CD8-positive, alpha-beta memory T cell (primary cell): ENCODE results near the gene SLC43A2. TPM values are rescaled to one million over a fixed set of nuclear protein-coding genes. Genes with fewer than 3 reads are reported as not detected.

Experiments
- CTCF ChIA-PET: fragments of 350-600 bp; sonication (Branson Sonifier 250); formaldehyde crosslinking; loops from one replicate; lab custom pipeline; 2021; ENCODE audit warnings: antibody characterized with exemption; lab: Charles Lee
- POLR2A ChIA-PET: fragments of 350-600 bp; sonication (Branson Sonifier 250); formaldehyde crosslinking; loops from one replicate; lab custom pipeline; 2021; ENCODE audit warnings: antibody characterized with exemption; lab: Charles Lee
- DNase-seq, 5 donors: peaks; one replicate each; pipeline versions ENCODE4 v3.0.0 to v3.0.0-alpha.2; 2020 to 2022; ENCODE audit warnings: mixed read lengths in 1 of 5
- H3K27ac ChIP-seq: one replicate; pipeline ENCODE4 v1.7.0; 2013; ENCODE audit warnings: low read depth, mild to moderate bottlenecking, low read length, moderate library complexity
- H3K27me3 ChIP-seq: 2 replicates; pipeline ENCODE4 v1.7.0; 2013; ENCODE audit warnings: low read length, mild to moderate bottlenecking; ENCODE audit not compliant: insufficient read depth, poor library complexity, severe bottlenecking
- H3K36me3 ChIP-seq: 2 replicates; pipeline ENCODE4 v1.7.0; 2013; ENCODE audit warnings: mild to moderate bottlenecking, low read length, moderate library complexity; ENCODE audit not compliant: insufficient read depth
- H3K4me1 ChIP-seq: 2 replicates; pipeline ENCODE4 v1.7.0; 2013; ENCODE audit warnings: mild to moderate bottlenecking, low read length, moderate library complexity; ENCODE audit not compliant: insufficient read depth
- H3K4me3 ChIP-seq: 2 replicates; pipeline ENCODE4 v1.7.0; 2013; ENCODE audit warnings: mild to moderate bottlenecking, low read length
- H3K9me3 ChIP-seq: 2 replicates; pipeline ENCODE4 v1.7.0; 2013; ENCODE audit warnings: mild to moderate bottlenecking, low read length
- H3K27ac Mint-ChIP-seq, 8 donors: one replicate each; pipeline ENCODE4 v1.8.0; 2020 to 2021; ENCODE audit warnings: mixed read lengths in 8 of 8, mild to moderate bottlenecking in 6 of 8, inconsistent platforms in 3 of 8, moderate library complexity in 3 of 8
- H3K27me3 Mint-ChIP-seq, 2 donors: one replicate each; pipeline ENCODE4 v1.8.0; 2020 to 2021; ENCODE audit warnings: mixed read lengths in 2 of 2, mild to moderate bottlenecking in 1 of 2, moderate library complexity in 1 of 2
- H3K36me3 Mint-ChIP-seq, 3 donors: one replicate each; pipeline ENCODE4 v1.8.0; 2020 to 2021; ENCODE audit warnings: mixed read lengths in 3 of 3, inconsistent platforms in 1 of 3, mild to moderate bottlenecking in 1 of 3
- H3K4me1 Mint-ChIP-seq, 3 donors: one replicate each; pipeline ENCODE4 v1.8.0; 2020 to 2021; ENCODE audit warnings: mixed read lengths in 3 of 3, inconsistent platforms in 1 of 3, mild to moderate bottlenecking in 1 of 3
- H3K4me3 Mint-ChIP-seq, 7 donors: one replicate each; pipeline ENCODE4 v1.8.0; 2020 to 2021; ENCODE audit warnings: mixed read lengths in 7 of 7, mild to moderate bottlenecking in 6 of 7, moderate library complexity in 4 of 7, inconsistent platforms in 2 of 7
- H3K9me3 Mint-ChIP-seq, 5 donors: one replicate each; pipeline ENCODE4 v1.8.0; 2020 to 2022; ENCODE audit warnings: mixed read lengths in 5 of 5, mild to moderate bottlenecking in 3 of 5, moderate library complexity in 2 of 5, inconsistent platforms in 1 of 5
- polyA plus RNA-seq: library from polyadenylated mRNA; unstranded; fragments of 300-500 nt; fragmentation: Illumina TruSeq; gene quantifications from one replicate; pipeline ENCODE4 v1.2.3, GENCODE V29; 2021
- total RNA-seq, 2 experiments: library from RNA; stranded (reverse); gene quantifications; one replicate each; pipeline ENCODE4 v1.2.3, GENCODE V29; 2021

SLC43A2 gene
- total and polyA plus RNA-seq, 3 experiments from 2014 or later, result 1.6 to 10.2 (median 9.0) TPM

- H3K4me1 Mint-ChIP-seq, result peaks cover 0 to 5% (median 0%) of the 10 kb centered on the region in 3 donors
- CTCF ChIA-PET, result interaction anchor here (1.2 kb wide), 1 partner anchor 58 kb away, joined by 3 read pairs; no protein-coding TSS in a partner anchor
- no peaks in the 10 kb centered on the region for H3K9me3 ChIP-seq
Observed at GRCh38 chr17:1590747-1591473, 37.7 kb downstream of the SLC43A2 start.

GRCh38 chr17:1590029-1590746 lies 38.4 kb downstream of the SLC43A2 start:
- peaks cover 0 to 5% (median 0%) of the 10 kb centered on the region in 3 donors for H3K4me1 Mint-ChIP-seq
- Histone ChIP-seq H3K4me3 (no peak overlapping the region), H3K36me3 (no peaks in the 10 kb centered on the region), H3K27me3 (no peaks in the 10 kb centered on the region), H3K4me1 (no peaks in the 10 kb centered on the region), H3K27ac (no peak overlapping the region), H3K9me3 (no peaks in the 10 kb centered on the region)
- H3K4me3 Mint-ChIP-seq, result no peak overlapping the region
- no peak overlapping the region for H3K27ac Mint-ChIP-seq
- no peaks in the 10 kb centered on the region for H3K36me3 Mint-ChIP-seq
- CTCF ChIA-PET, result interaction anchor here (1.2 kb wide), 1 partner anchor 59 kb away, joined by 3 read pairs; no protein-coding TSS in a partner anchor
- DNase-seq, result no peak
- no peaks in the 10 kb centered on the region for H3K9me3 Mint-ChIP-seq
- POLR2A ChIA-PET, result no interaction called here
- no peaks in the 10 kb centered on the region for H3K27me3 Mint-ChIP-seq

More at GRCh38 chr17:1590747-1591473, 37.7 kb downstream of the SLC43A2 start:
- Histone ChIP-seq H3K36me3 (no peaks in the 10 kb centered on the region), H3K27ac (no peak overlapping the region), H3K4me3 (no peak overlapping the region), H3K27me3 (no peaks in the 10 kb centered on the region), H3K4me1 (no peaks in the 10 kb centered on the region)
- no peak for DNase-seq
- POLR2A ChIA-PET, result no interaction called here
- no peaks in the 10 kb centered on the region for H3K27me3 Mint-ChIP-seq
- no peaks in the 10 kb centered on the region for H3K9me3 Mint-ChIP-seq
- H3K27ac Mint-ChIP-seq, result no peak overlapping the region
- no peaks in the 10 kb centered on the region for H3K36me3 Mint-ChIP-seq
- no peak overlapping the region for H3K4me3 Mint-ChIP-seq

- Histone ChIP-seq H3K4me1 (no peaks in the 10 kb centered on the region), H3K27me3 (no peaks in the 10 kb centered on the region), H3K4me3 (no peak overlapping the region), H3K27ac (no peak overlapping the region), H3K9me3 (no peaks in the 10 kb centered on the region), H3K36me3 (no peaks in the 10 kb centered on the region)
- ChIA-PET CTCF (no interaction called here), POLR2A (no interaction called here)
- DNase-seq, result no peak
- H3K4me3 Mint-ChIP-seq, result no peak overlapping the region
- H3K9me3 Mint-ChIP-seq, result no peaks in the 10 kb centered on the region
- H3K4me1 Mint-ChIP-seq, result peaks cover 0 to 5% (median 0%) of the 10 kb centered on the region in 3 donors
- H3K27me3 Mint-ChIP-seq, result no peaks in the 10 kb centered on the region
- no peaks in the 10 kb centered on the region for H3K36me3 Mint-ChIP-seq
- no peak overlapping the region for H3K27ac Mint-ChIP-seq
Observed at GRCh38 chr17:1588821-1589585, 39.6 kb downstream of the SLC43A2 start.

- H3K27ac ChIP-seq, result no peak overlapping the region
- Mint-ChIP-seq H3K27ac (no peak overlapping the region), H3K27me3 (no peaks in the 10 kb centered on the region), H3K9me3 (no peaks in the 10 kb centered on the region), H3K4me1 (no peaks in the 10 kb centered on the region), H3K36me3 (no peaks in the 10 kb centered on the region), H3K4me3 (no peak overlapping the region)
- no peak for DNase-seq
- H3K4me3 ChIP-seq, result no peak overlapping the region
- H3K36me3 ChIP-seq, result no peaks in the 10 kb centered on the region
- no peaks in the 10 kb centered on the region for H3K4me1 ChIP-seq
- CTCF ChIA-PET, result no interaction called here
- no peaks in the 10 kb centered on the region for H3K9me3 ChIP-seq
- POLR2A ChIA-PET, result no interaction called here
- no peaks in the 10 kb centered on the region for H3K27me3 ChIP-seq
Observed at GRCh38 chr17:1584167-1584566, 44.5 kb downstream of the SLC43A2 start.

GRCh38 chr17:1583556-1583955 lies 45.1 kb downstream of the SLC43A2 start:
- H3K36me3 ChIP-seq, result no peaks in the 10 kb centered on the region
- Mint-ChIP-seq H3K27ac (no peak overlapping the region), H3K9me3 (no peaks in the 10 kb centered on the region), H3K4me1 (no peaks in the 10 kb centered on the region), H3K36me3 (no peaks in the 10 kb centered on the region), H3K27me3 (no peaks in the 10 kb centered on the region), H3K4me3 (no peak overlapping the region)
- H3K4me3 ChIP-seq, result no peak overlapping the region
- ChIA-PET CTCF (no interaction called here), POLR2A (no interaction called here)
- no peaks in the 10 kb centered on the region for H3K4me1 ChIP-seq
- no peaks in the 10 kb centered on the region for H3K27me3 ChIP-seq
- no peak for DNase-seq
- H3K9me3 ChIP-seq, result no peaks in the 10 kb centered on the region
- no peak overlapping the region for H3K27ac ChIP-seq

DNA sequence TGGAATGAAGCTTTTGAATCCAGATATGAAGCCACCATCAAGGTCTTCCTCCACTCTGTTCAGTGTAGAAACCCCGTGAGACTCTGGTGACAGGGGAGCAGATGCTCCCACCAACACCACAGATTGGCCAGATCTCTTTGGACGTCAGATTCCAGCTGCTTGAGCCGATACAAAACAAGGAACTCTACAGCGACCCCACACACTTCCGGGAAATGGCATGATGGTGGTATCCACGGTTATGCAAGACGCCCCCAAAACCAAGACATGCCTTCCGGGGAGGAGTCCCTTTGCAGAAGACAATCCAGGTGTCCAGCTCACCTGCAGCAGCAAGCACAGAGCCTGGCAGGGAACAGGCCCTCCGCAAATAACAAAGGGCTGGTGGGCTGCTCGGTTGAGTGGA lies 46.3 kb downstream of the SLC43A2 start:
- Mint-ChIP-seq H3K27me3 (no peaks in the 10 kb centered on the region), H3K4me1 (no peaks in the 10 kb centered on the region), H3K36me3 (no peaks in the 10 kb centered on the region), H3K9me3 (no peaks in the 10 kb centered on the region), H3K4me3 (no peak overlapping the region), H3K27ac (no peak overlapping the region)
- H3K27me3 ChIP-seq, result no peaks in the 10 kb centered on the region
- no peak overlapping the region for H3K27ac ChIP-seq
- no peaks in the 10 kb centered on the region for H3K9me3 ChIP-seq
- ChIA-PET CTCF (no interaction called here), POLR2A (no interaction called here)
- no peak for DNase-seq
- no peaks in the 10 kb centered on the region for H3K4me1 ChIP-seq
- no peak overlapping the region for H3K4me3 ChIP-seq
- no peaks in the 10 kb centered on the region for H3K36me3 ChIP-seq

DNA sequence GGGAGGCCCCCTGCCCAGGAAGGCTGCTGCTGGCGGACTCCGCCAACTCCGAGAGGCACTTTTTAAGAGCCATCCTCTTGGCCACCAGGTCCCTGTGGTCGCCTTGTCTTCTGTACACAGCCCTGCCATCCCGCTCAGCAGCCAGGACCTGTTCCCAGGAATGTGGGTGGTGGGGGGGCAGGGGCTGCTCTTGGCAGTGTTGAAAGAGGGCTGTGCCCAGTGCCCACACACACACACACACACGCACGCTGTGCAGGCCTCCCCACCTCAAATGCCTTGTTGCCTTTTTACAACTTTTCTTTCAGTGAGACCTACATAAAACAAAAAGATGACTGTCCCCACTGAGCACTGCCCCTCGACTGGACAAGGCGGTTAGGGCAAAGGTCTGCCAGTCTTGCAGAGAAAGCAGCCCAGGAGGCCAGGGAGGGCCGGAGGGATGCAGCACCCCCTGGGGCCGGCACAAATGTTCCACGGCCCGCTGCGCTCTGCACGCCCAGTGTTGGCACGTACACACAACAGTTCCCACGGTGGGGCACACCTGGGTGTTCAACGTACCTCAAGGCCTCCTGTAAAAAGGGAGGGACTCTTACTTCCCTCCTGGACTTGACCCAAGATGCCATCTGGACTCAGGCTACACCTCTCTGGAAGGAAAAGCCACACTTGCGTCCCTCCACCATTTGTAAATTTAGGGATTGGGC lies 47.5 kb downstream of the SLC43A2 start:
- Histone ChIP-seq H3K27ac (no peak overlapping the region), H3K4me3 (no peak overlapping the region), H3K9me3 (no peaks in the 10 kb centered on the region), H3K36me3 (no peaks in the 10 kb centered on the region), H3K27me3 (no peaks in the 10 kb centered on the region), H3K4me1 (no peaks in the 10 kb centered on the region)
- no peak overlapping the region for H3K4me3 Mint-ChIP-seq
- CTCF ChIA-PET, result no interaction called here
- no peak overlapping the region for H3K27ac Mint-ChIP-seq
- no peaks in the 10 kb centered on the region for H3K4me1 Mint-ChIP-seq
- no peaks in the 10 kb centered on the region for H3K27me3 Mint-ChIP-seq
- no peak for DNase-seq
- POLR2A ChIA-PET, result no interaction called here
- H3K36me3 Mint-ChIP-seq, result no peaks in the 10 kb centered on the region
- no peaks in the 10 kb centered on the region for H3K9me3 Mint-ChIP-seq
